A172 (cell line): ENCODE results near the gene VAV2. TPM values are rescaled to one million over a fixed set of nuclear protein-coding genes. Genes with fewer than 3 reads are reported as not detected.
"Not testable (repeated sequence)": the region's sequence is repeated elsewhere in the genome, so short reads cannot be mapped to it uniquely, and the experiment has no call there.

Experiments used
- DNase-seq: peaks from one replicate; pipeline ENCODE4 v3.0.0-alpha.2; 2015; ENCODE audit warnings: low spot score
- total RNA-seq: library from RNA; depleted of rRNA; stranded (reverse); fragments of >200 nt; shearing (Covaris generic); gene quantifications from 2 replicates; pipeline ENCODE4 v1.2.3, GENCODE V29; 2014

VAV2 gene
- total RNA-seq, 1 experiment from 2014 or later: 14.4 TPM

DNA sequence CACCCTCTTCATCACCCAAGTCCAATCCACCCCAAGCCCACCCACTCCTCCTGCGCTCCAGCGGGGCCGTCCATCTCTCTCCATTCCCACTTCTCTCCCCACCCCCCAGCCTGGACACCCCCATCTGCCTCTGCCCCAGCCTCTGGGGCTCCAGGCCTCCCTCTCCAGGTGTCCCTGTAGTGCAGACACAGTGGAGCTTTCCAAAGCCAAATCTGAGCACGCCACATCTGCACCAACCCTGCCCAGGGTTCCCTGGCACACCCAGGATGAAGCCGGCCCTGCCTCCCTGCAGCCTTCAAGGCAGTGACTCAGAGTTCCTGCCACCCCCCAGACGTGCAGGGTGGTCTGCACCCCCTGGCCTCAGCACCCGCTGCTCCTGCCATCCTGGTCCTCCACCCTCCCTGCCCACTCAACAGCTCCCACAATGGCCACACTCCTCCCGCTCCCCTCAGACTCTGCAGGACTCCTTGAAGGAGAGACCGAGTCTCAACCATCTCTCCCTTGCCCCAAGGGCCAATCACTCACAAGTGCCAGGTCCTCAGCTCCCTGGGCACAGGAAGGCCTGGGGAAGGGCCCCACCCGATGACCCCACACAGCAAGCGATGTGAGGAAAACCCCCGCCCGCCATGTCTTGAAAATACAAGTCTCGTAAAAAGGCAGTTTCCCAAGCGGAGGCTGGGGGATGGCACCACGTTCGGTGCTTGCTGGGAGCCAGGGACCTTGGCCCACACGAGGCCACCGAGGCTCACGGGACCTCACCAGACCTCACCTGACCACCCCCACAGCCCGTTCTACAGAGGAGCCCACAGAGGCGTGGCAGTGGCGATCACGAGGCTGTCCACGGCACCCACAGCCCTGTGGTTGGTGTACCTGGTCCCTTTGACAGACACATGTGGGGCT is 22.2 kb downstream of the VAV2 start:
- DNase-seq: no peak

DNA sequence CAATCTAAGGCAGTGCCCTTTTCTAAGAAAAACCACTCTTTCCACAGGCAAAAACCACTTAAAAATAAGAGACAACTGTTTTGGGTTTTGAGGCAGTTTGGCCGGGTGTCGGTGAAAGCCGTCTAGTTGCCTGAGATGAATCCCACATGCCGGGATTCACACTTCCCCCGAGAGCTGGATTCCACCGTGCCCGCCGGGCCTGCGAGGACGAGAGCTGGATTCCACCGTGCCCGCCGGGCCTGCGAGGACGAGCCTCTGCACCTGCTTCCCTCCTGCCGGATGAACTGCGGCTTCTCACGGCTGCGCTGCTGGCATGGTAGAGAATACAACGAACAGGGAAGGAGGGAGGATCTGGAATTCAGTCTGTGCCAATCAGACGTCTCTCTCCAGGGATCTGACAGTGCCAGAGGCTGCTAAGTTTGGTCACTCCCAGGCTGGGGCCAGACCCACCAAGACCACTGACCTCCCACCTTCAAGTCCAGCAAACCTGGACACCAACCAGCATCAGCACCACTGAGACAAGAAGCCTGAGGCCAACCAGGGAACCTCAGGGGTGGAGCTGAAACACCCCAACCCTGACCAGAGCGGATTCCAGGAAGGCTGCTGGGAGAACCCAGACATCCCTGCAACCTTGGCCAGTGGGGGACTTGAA is 23.0 kb downstream of the VAV2 start:
- DNase-seq: no peak

DNA sequence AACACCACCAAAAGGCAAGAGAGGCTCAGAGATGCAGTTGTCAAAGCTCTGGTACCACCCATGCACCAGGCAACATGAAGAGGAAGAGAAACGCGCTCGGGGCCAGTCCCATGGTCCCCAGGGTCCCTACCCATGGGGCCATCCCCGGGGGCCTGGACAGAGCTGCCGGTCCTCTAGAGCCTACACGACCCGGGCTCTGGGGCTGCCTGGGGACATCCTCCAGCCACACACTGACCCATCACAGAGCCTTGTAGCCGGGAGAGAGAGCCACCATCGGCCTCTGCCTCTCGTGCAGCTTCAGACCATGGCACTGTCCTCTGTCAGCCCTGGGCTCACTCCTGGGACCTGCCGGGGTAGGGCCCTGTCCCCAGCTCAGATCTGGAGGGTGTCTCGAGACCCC is 23.7 kb downstream of the VAV2 start:
- DNase-seq: no peak

DNA sequence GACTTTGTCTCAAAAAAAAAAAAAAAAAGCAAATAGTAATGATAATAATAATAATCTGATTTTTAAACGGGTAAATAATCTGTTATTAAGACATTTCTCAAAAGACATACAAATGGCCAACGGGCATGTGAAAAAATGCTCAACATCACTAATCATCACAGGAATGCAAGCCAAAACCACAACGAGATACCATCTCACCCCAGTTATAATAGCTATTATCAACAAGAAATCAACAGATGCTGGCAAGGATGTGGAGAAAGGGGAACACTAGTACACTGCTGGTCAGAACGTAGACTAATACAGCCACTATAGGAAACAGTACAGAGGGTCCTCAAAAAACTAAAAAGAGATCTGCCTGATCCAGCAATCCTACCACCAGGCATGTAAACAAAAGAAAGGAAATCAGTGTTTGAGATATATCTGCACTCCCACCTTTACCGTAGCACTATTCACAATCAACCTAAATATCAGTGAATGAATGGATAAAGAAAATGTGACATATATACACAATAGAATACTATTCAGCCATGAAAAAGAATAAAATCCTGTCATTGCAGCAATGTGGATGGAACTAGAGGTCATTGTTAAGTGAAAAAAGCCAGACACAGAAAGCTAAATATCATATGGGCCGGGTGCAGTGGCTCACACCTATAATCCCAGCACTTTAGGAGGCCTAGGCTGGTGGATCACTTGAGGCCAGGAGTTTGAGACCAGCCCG is 24.9 kb downstream of the VAV2 start:
- peak; percentile 88 for DNase-seq

DNA sequence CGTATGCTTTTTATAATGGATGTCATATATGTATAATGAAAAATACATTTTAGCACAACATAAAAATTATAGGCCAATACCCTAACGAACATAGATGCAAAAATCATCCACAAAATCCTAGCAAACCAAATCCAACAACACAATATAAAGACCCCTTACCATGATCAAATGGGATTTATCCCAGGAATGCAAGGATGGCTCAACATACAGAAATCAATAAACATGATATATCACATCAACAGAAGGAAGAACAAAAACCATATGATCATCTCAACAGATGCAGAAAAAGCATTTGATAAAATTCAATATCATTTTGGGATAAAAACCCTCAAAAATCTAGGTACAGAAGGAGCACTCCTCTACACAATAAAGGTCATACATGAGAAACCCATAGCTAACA is 27.7 kb downstream of the VAV2 start:
- DNase-seq: no peak

DNA sequence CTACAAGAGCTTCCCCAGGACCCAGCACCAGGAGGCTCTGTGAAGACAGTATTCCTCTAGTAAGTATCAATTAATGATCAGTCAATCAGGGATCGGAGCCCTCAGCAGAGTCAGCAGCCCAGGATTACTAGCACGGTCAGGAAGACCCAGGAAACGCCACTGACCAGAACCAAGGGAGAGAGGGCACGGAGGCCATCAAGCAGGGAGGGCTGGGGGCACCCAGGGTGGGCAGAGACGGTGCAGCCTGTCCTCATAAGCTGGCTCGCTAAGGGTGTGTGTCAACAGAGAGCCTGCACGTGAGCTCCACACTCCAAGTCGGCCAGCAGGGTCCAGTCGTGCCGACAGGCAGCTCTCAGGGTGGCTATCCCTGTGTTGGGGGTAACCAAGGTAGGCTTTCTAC is 29.0 kb downstream of the VAV2 start:
- DNase-seq: no peak

DNA sequence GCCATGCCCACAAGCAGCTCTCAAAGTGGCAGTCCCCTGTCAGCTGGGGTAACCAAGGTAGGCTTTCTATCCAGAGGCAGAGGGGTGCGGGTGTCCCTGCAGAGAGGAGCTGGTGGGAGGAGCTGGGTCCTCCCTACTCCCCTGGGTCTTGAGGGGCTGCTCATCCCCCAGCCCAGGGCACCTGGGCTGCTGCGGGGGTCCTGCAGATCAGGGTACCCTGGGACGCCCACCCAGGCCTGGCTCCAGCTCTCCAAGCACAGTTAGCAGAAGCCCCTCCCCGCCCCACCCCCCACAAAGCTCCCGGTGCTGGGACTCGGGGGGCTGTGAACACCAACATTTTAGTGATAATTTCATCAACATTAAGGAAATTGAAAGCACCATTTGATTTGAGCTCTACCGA is 29.8 kb downstream of the VAV2 start:
- no peak for DNase-seq

DNA sequence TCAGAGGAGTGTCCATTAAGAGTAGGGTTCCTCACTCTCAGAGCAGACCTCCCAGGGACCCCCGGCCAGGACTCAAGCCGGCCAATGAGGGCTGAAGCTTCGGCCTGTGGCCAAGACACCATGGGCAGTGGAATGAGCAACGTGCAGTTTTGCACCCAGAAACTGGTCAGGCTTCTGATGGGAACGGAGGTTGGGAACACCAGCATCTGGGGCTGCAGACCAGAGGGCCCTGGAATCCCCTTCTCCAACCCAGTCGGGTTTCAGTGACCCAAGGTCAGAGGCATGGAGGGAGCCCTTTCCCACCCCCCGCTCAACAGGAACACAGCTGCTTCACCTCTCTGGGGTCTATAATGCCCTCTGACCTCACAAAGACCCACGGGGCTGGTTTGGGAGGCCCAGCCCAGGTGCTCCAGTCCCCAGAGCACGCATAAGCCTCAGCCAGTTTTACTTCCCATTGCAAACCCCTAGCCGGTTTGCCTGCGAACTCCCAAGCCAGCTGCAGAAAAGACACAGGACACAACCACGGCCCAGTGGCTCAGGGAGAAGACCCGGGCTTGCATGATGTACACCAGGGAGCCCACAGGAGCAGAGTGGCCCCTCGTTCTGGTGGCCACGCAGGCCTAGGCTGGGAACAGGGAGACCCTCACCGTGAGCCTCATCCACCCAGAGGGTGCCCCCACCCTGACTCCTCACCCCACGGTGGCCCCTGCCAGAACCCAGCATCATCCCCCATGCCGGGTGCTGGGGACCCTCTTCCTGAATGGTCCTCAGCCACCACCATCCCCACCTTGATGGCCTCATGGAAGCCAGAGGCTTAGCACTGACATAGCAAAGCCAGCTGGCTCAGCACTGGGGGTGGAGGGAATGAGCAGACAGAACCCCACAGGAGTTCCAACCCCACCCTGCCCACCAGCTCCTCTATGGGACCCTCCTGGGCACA is 30.6 kb downstream of the VAV2 start:
- no peak for DNase-seq

DNA sequence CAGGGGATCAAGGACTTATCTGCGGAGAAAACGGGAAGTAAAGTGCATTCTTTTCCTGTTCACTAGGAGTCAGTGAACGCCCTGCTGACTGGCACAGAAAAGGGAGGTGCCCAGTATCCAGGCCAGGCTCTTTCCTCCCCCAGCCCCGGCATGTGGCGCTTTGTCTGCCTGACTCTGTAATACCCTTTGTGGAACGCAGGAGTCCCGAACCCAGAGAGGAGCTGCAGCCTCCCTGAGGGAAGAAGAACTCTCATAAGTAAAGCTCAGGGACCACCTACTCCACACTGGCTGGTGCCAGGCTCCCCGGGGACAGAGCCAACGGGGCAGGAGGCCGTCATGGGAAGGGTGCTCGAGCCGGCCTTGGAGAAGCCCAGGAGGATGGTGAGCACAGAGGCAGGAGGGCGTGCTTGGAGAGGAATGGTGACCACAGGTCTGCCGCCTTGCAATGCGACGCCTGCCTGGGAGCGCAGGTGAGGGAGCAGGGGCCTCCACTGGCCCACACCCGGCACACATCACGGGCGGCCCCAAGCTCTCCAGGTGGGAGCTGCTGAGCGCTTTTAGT is 31.5 kb downstream of the VAV2 start:
- DNase-seq: peak; percentile 87

DNA sequence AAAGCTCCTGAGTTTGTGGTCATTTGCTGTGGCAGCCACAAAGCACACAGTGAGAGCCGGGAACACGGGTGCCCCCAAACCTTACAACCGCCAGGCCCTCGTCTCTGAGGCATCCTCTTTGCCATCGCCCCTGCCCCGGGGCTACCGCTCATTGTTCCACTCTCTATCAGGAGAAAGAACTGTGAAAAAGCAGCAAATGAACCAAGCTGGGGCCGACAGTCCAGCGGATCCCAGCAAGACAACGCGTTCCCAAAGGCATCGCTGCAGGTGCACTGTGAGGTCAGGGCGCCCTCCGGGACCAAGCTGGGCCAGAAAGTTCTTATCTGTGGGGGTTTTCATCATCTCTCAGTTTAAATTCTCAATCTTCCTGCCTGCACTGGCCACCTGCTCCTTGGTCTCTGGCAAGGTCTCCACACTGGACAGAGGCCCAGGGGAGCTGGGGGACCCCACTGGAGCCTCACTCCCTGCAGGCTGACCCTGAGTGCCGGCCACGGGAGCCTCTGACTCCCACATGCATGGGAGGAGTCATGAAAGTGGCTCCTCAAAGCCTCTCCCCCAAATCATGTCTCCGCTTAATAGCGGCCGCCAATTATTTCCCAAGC is 32.1 kb downstream of the VAV2 start:
- DNase-seq: peak; percentile 23

DNA sequence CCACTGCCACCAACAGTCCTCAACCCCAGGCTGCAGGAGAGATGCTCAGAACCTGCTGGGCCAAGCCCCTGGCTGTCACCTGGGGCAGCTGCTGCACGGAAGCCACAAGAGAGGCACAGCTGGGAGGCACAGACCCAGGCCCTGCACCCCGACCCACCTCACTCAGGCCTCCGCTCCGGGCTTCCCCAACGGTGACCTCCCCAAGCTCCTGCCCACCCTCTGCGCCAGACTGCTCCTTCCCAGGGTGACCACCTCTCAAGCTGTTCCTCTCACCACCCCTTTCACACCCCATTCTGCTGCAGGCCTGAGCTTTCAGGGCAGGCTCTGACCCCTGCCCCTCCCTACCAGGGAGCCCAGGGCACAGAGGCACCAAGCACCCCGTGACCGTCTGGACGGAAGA is 33.0 kb downstream of the VAV2 start:
- DNase-seq: no peak

DNA sequence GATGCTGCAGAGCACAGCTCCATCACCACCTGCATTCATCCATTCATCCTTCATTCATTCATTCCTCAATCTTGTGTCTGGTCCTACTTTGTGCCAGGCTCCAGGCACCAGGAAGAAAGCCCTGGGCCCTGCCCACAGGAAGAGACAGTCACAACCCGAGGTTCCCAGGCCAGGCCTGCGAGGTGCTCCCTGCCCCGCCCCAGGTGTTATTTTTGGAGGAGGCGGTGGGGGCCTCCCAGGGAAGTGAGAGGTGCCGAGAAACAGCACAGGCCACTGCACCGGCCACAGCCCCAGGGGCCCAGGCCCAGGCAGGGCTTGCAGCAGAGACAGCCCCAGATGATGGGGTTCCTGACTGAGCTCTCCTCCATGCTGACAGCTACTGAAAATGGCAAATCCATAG is 33.4 kb downstream of the VAV2 start:
- DNase-seq: no peak

DNA sequence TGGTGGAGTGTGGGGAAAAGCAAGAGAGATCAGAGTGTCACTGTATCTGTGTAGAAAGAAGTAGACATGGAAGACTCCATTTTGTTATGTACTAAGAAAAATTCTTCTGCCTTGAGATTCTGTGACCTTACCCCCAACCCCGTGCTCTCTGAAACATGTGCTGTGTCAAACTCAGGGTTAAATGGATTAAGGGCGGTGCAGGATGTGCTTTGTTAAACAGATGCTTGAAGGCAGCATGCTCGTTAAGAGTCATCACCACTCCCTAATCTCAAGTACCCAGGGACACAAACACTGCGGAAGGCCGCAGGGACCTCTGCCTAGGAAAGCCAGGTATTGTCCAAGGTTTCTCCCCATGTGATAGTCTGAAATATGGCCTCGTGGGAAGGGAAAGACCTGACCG is 34.4 kb downstream of the VAV2 start:
- DNase-seq: not testable (repeated sequence)

DNA sequence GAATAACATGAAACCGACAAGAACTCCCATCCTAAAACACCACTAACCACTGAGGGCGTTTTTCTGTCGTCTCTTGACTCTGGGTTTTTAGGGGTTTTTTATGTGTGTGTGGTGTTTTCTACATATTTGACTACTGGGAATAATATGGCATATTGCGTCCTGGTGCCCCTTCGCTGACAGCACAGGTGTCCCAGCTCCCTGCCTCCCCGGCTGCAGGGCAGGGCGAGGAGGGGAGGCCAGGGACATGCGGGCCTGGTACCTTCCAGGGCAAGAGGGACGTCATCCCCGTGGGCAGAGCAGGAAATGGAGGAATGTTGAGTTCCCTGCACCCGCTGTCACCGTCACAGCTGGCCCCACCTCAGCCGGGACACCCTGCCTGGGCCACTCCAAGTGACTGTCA is 34.8 kb downstream of the VAV2 start:
- no peak for DNase-seq

DNA sequence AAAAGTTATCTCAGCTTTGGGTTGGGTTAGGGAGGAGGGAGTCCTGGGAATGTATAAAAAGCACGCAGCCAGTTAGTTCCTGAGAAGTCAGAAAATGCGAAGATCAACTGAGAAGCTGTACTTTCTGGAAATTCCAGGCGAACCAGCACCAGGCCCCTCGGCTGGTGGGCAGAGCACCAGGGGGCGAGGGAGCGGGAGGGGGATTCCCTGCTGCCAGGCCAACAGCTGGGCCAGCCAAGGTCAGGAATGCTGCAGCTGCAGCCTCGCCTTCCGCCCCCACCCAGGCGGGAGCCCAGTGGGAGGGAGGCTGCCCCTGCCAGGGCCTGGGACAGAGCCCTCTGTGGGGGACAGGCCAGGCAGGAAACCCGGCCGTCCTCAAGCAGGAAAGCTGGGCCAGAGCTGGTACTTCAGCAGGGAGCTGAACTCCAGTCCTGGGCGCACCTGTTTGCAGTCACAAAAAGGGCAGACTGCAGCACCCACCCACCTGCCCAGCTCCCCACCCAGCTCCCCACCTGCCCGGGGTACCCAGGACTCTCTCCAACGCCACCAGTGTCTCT is 35.5 kb downstream of the VAV2 start:
- DNase-seq: peak; percentile 50

DNA sequence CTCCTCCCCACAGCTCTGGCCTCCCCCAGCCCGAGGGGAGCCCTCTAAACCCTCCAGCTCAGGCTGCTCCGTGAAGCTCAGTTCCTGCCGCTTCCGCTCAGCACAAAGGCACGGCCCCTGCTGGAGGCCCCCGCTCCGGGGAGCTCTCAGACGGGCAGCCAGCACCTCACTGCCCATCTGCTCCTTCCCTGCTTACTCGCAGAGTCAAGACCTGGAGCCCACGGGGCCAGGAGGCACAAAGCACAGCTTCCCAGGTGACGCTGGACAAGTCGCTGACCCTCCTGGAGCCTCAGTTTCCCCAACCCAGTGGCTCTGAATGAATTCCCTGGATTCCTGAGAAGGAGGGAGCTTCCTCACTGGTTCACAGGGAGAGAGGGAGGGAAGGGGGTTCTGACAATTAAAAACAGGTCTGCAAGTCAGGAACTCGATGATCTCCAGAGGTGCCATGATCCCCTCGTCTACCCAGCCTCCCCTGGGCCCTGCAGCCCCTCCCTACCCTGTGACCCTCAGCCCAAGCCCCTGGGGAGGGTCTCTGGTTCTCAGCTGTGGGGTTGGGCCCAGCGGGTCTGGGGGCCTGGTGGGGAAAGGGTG is 36.2 kb downstream of the VAV2 start:
- no peak for DNase-seq

DNA sequence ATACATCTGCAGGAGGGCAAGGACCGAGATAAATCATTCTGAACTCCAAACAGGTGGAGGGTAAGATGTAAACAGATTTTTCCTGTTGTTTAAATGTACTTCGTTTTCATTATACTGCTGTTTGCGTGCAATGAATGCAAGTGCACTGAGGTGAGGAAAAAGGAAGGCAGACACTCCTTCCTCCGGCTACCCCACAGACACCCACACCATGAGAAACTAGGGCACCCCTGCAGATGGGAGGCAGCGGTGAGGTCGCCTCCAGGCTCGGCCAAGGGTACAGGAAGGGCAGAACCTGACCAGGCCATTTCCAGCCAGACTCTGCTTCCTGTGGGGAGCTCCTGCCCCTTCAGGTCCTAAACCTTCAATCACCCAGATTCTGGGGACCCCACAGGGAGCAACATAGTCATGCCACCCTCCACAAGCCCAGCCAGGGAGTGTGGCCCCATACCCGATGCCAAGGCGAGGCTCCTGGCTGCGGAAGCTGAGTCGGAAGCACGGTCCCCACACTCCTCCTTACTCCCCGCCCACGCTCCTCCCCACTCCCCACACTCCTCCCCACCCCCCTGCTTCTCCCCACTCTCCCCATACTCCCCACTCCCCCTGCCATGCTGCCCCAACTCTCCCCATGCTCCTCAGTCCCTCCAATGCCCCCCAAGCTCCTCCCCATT is 37.1 kb downstream of the VAV2 start:
- no peak for DNase-seq

DNA sequence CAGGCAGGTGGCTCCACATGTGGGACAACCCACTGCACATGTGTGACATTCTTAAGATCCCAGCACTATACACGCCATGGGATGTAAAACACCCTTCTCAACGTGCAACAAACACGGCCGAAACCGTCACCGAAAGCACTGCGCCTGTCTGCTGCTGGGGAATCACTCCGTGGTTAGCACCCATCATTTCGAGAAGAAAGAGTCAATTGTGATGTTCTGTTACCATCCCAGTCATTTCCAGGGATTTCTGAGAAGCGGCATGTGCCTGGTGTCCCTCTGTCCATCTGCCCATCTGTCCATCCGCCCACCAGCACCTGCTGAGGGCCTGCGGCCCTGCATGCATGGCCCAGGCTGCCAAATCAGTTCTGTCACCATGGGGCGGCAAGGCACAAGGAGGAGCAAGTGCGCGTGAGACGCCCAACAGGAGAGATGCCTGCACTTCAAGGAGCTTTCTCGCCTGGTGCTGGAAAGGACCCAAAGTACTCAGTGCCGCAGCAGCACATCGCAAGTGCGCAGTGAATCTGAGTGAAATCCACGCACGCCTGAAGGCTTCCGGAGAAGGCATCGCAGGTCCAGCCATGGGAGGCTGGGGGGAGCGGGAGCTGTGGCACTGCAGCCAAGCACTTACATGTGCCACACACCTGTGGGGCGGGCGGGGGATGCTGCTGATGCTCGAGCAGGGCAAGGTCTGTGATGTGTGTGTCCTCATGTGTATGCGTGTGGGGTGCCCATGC is 38.0 kb downstream of the VAV2 start:
- no peak for DNase-seq

DNA sequence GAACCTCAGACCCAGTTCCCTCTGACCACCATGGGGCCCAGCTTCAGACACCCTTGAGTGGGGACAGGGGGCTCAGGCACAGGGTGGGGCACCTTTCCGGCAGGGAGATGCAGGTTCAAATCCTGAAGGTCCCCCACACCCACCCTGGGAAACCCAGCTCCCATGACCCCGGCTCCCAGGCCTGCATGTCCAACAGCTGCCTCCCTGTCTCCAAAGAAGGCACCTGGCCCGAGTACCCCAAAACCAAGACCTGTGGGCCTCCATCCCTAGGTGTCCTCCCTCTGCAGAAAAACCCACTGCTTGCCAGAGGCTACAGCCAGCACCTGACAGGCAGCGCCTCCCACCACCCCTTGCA is 38.5 kb downstream of the VAV2 start:
- DNase-seq: no peak
